HTR-8/SVneo (cell line): ENCODE measurements around the gene INS.
"Not testable (repeated sequence)": the region's sequence is repeated elsewhere in the genome, so short reads cannot be mapped to it uniquely, and the experiment has no call there.

Experiments used
- DNase-seq: peaks from one replicate; pipeline ENCODE4 v3.0.0; 2011; ENCODE audit warnings: low spot score, mixed read lengths; ENCODE audit not compliant: insufficient read length
- FAIRE-seq: peaks from 2 replicates; lab custom pipeline; 2011; peaks lifted over from hg19 to GRCh38; lab: Jason Lieb, UNC

INS gene

GRCh38 chr11:2185324-2186085 lies 24.5 kb upstream of the INS start:
- DNase-seq (no peak), FAIRE-seq (no peak)

GRCh38 chr11:2182692-2183474 lies 21.9 kb upstream of the INS start:
- DNase-seq = no peak
- no peak for FAIRE-seq

GRCh38 chr11:2182075-2182474 lies 21.1 kb upstream of the INS start:
- FAIRE-seq (no peak), DNase-seq (no peak)

GRCh38 chr11:2180789-2181370 lies 19.9 kb upstream of the INS start:
- peak; percentile 37 for DNase-seq
- no peak for FAIRE-seq

- FAIRE-seq = no peak
- no peak for DNase-seq
Observed at GRCh38 chr11:2180347-2180746, 19.3 kb upstream of the INS start.

GRCh38 chr11:2179516-2179915 lies 18.5 kb upstream of the INS start:
- FAIRE-seq (no peak), DNase-seq (no peak)

- FAIRE-seq = peak; percentile 86
- DNase-seq = peak; percentile 89
Observed at GRCh38 chr11:2178906-2179494, 18.0 kb upstream of the INS start.

- FAIRE-seq = peak; percentile 54
- DNase-seq = not testable (repeated sequence)
Observed at GRCh38 chr11:2178055-2178773, 17.2 kb upstream of the INS start.

GRCh38 chr11:2177076-2177475 lies 16.1 kb upstream of the INS start:
- DNase-seq = no peak
- FAIRE-seq = no peak

- FAIRE-seq (peak; percentile 99), DNase-seq (no peak)
Observed at GRCh38 chr11:2176389-2176900, 15.4 kb upstream of the INS start.

GRCh38 chr11:2175659-2176058 lies 14.7 kb upstream of the INS start:
- FAIRE-seq (peak; percentile 26), DNase-seq (no peak)

GRCh38 chr11:2174361-2174760 lies 13.4 kb upstream of the INS start:
- FAIRE-seq (no peak), DNase-seq (no peak)

GRCh38 chr11:2173761-2174160 lies 12.8 kb upstream of the INS start:
- DNase-seq (no peak), FAIRE-seq (no peak)

- DNase-seq (no peak), FAIRE-seq (no peak)
Observed at GRCh38 chr11:2173150-2173693, 12.2 kb upstream of the INS start.

- FAIRE-seq = no peak
Observed at GRCh38 chr11:2172676-2173075, 11.7 kb upstream of the INS start.

GRCh38 chr11:2171591-2172003 lies 10.6 kb upstream of the INS start, which contains the start of gene TH:
TH (minus strand) TSS chr11:2171815; CDS start chr11:2171786, 29 bp downstream.
- no peak for FAIRE-seq

More at GRCh38 chr11:2172676-2173075, 11.7 kb upstream of the INS start:
- DNase-seq = no peak

GRCh38 chr11:2169626-2170570 lies 8.9 kb upstream of the INS start:
- no peak for DNase-seq
- FAIRE-seq = no peak

More at GRCh38 chr11:2171591-2172003, 10.6 kb upstream of the INS start, which contains the start of gene TH:
- DNase-seq = no peak

GRCh38 chr11:2169005-2169378 lies 8.0 kb upstream of the INS start:
- DNase-seq (no peak), FAIRE-seq (no peak)
